Activated gamma-delta T cell treated with Interleukin-2 at 50 U/mL for 16 hours (primary cell): Measurements from ENCODE around the gene LILRB2.
"Not testable (repeated sequence)": the region's sequence is repeated elsewhere in the genome, so short reads cannot be mapped to it uniquely, and the experiment has no call there.

Experiments used
- DNase-seq: peaks from one replicate; pipeline ENCODE4 v3.0.0-alpha.2; 2020

LILRB2 gene

DNA sequence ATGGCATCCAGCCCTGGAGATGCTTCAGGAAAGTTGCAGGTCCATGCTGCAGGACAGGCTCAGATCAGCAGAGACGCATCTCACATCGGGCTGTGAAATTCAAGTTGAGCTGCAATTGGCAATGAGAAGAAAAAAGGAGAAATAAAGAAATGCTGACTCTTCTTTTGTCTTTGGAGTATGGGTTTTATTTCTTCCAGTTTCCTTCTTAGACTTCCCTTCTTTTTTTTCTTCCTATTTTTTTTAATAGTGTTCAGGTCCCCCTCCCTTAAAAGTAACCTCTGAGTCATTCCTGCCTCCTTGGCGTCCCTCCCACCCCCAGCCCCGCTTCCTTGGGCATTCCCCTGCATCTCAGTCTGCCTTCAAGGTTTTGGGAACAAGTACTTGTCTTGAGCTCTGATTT lies 9.3 kb downstream of the LILRB2 start:
- not testable (repeated sequence) for DNase-seq

GRCh38 chr19:54271106-54271505 lies 9.8 kb downstream of the LILRB2 start:
- no peak for DNase-seq

- DNase-seq: no peak
These were observed 12.0 kb downstream of the LILRB2 start for GRCh38 chr19:54268936-54269335.

GRCh38 chr19:54266133-54266532 lies 14.8 kb downstream of the LILRB2 start:
- DNase-seq: peak; percentile 69

DNA sequence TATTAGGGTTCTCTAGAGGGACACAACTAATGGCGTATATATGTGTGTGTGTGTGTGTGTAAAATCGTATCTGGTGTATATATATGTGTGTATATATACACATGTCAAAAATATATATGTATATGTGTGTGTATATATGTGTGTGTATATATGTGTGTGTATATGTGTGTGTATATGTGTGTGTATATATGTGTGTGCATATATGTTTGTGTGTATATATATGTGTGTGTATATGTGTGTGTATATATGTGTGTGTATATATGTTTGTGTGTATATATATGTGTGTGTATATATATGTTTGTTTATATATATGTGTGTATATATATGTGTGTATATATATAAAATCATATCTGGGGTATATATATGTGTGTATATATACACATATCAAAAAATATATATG lies 18.4 kb downstream of the LILRB2 start:
- DNase-seq: no peak

DNA sequence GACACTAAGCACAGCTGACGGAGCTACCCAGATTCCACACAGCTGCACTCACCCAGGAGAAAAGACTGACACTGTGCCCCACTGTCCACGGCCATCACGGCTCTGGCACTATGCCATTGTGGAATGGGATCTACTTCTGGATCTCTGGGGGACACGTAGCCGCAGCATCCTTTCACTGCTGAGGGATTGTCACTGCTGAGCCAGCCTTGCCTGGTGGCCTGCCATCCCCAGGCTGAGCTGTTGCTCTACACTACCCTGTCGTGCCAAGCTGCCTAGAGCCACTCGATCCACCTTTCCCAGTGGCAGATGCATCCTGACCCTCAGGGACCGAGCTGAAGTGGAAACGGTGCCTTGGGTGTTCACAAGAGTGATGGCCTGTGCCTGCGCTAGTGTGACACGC lies 18.8 kb downstream of the LILRB2 start:
- no peak for DNase-seq

GRCh38 chr19:54257116-54257480 lies 23.8 kb downstream of the LILRB2 start, which contains the start of gene LILRB5:
TSS of gene LILRB5 (minus strand) at chr19:54257273. CDS start at chr19:54257193, 80 bp downstream.
- no peak for DNase-seq

DNA sequence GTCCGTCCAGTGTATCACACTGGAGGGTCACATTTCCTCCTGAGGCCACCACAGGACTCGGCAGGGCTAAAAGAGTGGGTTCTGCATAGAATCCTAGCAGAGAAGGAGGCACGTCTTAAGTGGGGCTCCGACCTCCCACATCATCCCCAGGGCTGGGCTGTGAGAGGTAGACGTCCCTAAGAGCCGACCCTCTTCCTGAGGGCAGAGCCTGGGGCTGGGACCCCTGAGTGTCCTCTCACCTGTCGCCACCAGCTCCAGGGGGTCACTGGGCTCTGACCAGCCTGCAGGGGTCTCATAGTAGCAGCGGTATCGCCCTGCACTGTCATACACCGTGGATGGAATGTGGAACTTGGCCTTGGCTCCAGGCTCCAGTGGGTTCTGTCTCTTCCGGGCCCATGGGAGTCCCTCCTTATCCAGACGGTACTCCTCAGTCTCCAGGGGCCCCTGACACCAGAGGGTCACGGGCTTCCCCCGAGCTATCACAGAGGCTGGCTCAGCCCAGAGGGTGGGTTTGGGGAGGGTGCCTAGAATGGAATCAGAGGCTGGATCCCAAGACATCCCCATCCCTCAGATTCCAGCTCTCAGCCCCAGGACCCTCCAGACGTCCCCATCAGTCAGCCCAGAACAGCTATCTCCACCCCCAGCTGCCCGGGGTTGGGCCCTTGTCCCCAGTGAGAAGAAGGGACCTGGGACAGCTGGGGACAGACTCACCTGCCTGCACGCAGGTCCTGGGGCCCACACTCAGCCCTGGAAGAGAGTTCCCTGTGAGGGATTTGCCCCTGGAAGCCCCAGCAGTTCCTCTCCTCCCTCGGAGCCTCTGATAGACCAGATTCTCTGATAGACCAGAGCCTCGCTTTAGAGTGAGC lies 24.4 kb downstream of the LILRB2 start:
- DNase-seq: no peak

DNA sequence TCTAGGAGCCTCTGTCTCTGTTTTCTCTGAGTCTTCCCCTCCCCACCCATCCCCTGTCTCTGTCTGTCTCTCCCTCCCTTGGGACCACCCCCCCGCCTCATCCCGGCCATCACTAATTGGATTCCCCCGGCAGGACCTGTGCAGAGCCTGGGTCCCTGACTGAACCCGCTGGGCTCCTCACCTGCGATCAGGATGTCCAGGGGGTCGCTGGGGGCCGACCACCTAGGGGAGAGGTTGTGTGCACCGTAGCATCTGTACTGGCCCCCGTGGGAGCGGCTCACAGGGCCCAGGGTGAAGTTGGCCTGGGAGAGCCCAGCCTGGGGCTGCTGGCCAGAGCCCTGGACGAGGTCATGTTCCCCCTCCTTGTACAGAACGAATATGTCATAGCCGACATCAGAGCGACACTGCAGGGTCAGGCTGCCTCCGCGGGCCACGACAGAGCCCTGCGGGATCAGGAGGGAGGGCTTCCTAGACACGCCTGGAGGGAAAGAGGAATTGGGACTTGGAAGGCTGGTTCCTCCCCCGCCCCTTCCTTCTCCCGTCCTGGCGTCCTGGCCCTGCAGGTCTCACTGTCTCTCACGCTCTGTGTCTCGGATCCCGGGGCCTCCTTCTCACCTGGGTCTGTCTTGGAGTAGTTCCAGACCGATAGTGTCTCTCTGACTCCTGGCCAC lies 25.7 kb downstream of the LILRB2 start:
- no peak for DNase-seq

- DNase-seq: no peak
These were observed 26.6 kb downstream of the LILRB2 start for GRCh38 chr19:54254195-54254906.

- no peak for DNase-seq
These were observed 27.3 kb downstream of the LILRB2 start for GRCh38 chr19:54253331-54254194.

GRCh38 chr19:54252845-54253244 lies 28.1 kb downstream of the LILRB2 start:
- no peak for DNase-seq

- no peak for DNase-seq
These were observed 28.7 kb downstream of the LILRB2 start for GRCh38 chr19:54252243-54252642.

DNA sequence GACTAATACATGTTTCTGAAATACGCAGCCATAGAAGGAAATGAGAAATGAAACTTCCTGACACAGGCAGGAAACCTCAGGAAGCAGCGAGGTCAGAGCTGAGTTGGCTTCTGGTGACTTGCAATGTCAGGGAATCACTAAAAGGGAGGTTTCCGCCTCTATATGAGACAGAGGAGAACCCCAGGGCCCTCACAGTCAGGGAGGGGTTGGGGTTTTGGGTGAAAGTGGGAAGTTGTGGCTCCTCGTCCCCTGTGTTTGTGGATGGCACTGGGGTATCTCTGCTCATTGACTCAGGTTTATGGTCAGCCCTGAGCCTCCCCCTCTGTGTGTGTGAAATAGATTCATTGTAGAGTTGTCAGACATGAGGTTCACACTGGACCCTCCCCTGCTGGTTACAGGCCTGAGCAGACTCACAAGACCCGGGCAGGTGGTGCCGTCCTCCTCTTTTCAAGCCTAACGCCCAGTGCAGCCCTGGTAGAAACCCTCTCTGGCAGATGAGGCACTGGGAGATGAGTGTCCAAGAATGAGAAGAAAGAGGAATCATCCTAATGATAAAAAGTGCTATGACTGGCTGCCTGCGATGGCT lies 32.8 kb downstream of the LILRB2 start:
- DNase-seq: no peak

DNA sequence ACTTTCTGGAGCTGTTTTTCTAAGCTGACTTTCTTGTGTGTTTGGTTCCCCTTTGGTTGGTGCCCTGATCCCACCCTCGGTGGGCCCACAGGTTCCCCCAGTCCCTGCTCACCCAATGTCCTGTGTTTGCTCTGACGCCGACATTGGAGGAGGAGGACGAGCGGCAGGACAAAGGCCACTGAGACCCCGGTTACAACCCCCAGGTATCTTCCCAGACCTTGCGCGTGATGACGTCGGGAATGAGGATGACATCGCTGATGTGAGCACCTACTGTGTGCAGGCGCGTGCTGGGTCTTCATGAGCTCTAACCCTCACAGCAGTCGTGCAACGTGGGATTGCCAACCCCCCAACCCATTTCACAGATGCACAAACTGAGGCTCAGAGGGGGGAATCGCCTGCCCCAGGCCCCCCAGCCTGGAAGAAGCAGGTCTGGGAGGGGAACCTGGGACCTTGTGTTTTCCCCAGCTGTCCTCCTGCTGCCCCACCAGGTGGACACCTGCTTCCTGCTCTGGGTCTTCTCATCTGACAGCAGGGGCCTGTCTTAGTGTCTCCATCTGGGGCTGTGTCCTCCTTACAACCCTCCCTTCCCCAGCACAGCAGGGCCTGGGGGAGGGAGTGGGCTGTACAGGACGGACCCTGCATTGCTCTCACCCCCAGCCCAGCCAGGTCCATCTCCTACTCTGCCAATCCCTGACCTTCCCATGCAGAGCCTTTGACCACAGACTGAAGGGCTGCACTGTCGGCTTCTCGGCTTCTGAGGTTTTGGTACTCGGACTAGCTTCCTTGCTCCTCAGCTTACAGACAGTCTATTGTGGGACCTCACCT lies 33.6 kb downstream of the LILRB2 start:
- DNase-seq: no peak

DNA sequence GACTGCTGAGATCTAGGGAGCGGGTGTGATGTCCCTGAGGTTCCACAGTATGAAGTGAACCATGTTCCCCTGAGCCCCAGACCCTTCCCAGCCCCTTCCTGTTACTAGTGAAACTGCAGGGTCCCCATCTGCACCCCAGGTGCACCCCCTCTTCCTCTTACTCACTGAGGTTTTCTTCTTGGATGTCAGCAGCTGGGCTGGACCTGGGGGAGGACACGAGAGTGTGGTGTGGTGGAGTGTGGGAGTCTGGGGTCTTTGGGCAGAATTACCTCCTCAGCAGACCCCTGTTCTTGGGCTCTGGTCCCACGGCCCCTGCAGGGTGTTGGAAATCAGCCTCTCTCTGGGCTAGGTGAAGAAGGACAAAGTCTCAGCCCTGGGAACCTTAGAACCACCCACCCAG lies 35.0 kb downstream of the LILRB2 start:
- DNase-seq: no peak

GRCh38 chr19:54243809-54244208 lies 37.1 kb downstream of the LILRB2 start:
- DNase-seq: not testable (repeated sequence)

- not testable (repeated sequence) for DNase-seq
These were observed 38.3 kb downstream of the LILRB2 start, which contains the start of gene LILRA6 for GRCh38 chr19:54242646-54243045. TSS of gene LILRA6 (minus strand) at chr19:54242790.

- DNase-seq: not testable (repeated sequence)
These were observed 38.7 kb downstream of the LILRB2 start for GRCh38 chr19:54242234-54242633.

DNA sequence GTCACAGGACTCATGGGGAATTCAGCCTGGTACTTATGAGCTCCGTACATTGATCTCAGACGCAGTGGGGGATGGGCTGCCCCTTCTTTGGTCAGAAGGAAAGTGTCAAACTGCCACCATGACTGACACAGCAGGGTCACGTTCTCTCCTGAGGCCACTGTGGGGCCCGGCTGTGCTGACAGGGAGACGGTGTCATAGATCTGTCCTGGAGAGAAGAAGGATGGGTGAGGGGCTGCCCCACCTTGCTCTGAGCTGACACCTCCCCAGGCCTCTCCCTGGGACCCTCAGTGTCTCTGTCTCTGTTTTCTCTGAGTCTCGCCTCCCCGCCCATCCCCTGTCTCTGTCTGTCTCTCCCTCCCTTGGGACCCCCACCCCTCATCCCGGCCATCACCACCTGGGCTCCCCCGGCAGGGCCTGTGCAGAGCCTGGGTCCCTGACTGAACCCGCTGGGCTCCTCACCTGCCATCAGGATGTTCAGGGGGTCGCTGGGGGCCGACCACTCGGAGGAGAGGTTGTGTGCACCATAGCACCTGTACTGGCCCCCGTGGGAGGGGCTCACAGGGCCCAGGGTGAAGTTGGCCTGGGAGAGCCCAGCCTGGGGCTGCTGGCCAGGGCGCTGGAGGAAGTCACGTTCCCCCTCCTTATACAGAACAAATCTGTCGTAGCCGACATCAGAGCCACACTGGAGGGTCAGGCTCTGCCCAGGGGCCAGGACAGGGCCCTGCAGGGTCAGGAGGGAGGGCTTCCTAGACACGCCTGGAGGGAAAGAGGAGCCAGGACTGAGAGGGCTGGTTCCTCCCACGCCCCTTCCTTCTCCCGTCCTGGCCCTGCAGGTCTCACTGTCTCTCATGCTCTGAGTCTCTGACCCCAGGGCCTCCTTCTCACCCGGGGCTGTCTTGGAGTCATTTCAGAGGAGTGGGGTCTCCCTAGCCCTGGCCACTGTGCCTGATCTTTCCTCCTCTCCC lies 40.3 kb downstream of the LILRB2 start:
- not testable (repeated sequence) for DNase-seq
